H9 (cell line): ENCODE measurements around the gene ALDH1A3. TPM values are rescaled to one million over a fixed set of nuclear protein-coding genes. Genes with fewer than 3 reads are reported as not detected.

Source experiments
- DNase-seq: peaks from one replicate; pipeline ENCODE4 v3.0.0-alpha.2; 2017
- H2AFZ ChIP-seq: one replicate; pipeline ENCODE4 v1.6.1; 2013; ENCODE audit warnings: mild to moderate bottlenecking, low read length, control low read depth, moderate library complexity
- H2AK5ac ChIP-seq: 2 replicates; pipeline ENCODE4 v1.6.1; 2013; ENCODE audit warnings: low read length, control low read depth, mixed read lengths; ENCODE audit not compliant: insufficient read length
- H2BK120ac ChIP-seq: one replicate; pipeline ENCODE4 v1.6.1; 2013; ENCODE audit warnings: low read depth, mild to moderate bottlenecking, low read length, control low read depth, inconsistent platforms; ENCODE audit not compliant: poor library complexity, severe bottlenecking
- H2BK12ac ChIP-seq: 2 replicates; pipeline ENCODE4 v1.6.1; 2013; ENCODE audit warnings: low read length, control low read depth, mixed read lengths, low read depth; ENCODE audit not compliant: insufficient read length
- H2BK15ac ChIP-seq: 2 replicates; pipeline ENCODE4 v1.6.1; 2013; ENCODE audit warnings: low read depth, low read length, control low read depth
- H2BK20ac ChIP-seq: one replicate; pipeline ENCODE4 v1.6.1; 2013; ENCODE audit warnings: low read depth, mild to moderate bottlenecking, low read length, control low read depth, inconsistent platforms; ENCODE audit not compliant: poor library complexity, severe bottlenecking
- H2BK5ac ChIP-seq: 2 replicates; pipeline ENCODE4 v1.6.1; 2013; ENCODE audit warnings: low read length, control low read depth, mixed read lengths; ENCODE audit not compliant: insufficient read length
- H3K14ac ChIP-seq: 2 replicates; pipeline ENCODE4 v1.6.1; 2013; ENCODE audit warnings: low read length, control low read depth; ENCODE audit not compliant: insufficient read depth
- H3K18ac ChIP-seq: 2 replicates; pipeline ENCODE4 v1.6.1; 2013; ENCODE audit warnings: low read depth, mild to moderate bottlenecking, mixed read lengths, low read length, control low read depth; ENCODE audit not compliant: insufficient read length
- H3K23ac ChIP-seq: 2 replicates; pipeline ENCODE4 v1.6.1; 2013; ENCODE audit warnings: low read length, control low read depth, mixed read lengths, low read depth; ENCODE audit not compliant: insufficient read length
- H3K23me2 ChIP-seq: 2 replicates; pipeline ENCODE4 v1.6.1; 2013; ENCODE audit warnings: low read depth, mild to moderate bottlenecking, mixed read lengths, low read length, control low read depth; ENCODE audit not compliant: insufficient read length, poor library complexity, severe bottlenecking
- H3K27ac ChIP-seq: 2 replicates; pipeline ENCODE4 v1.5.1; 2013; ENCODE audit warnings: low read length, control low read depth, mixed read lengths, low read depth; ENCODE audit not compliant: insufficient read length
- H3K27me3 ChIP-seq: 2 replicates; pipeline ENCODE4 v1.6.1; 2013; ENCODE audit warnings: low read length, control low read depth, inconsistent platforms; ENCODE audit not compliant: insufficient read depth
- H3K4ac ChIP-seq: 2 replicates; pipeline ENCODE4 v1.6.1; 2013; ENCODE audit warnings: low read depth, mild to moderate bottlenecking, control low read depth, inconsistent platforms, low read length, moderate library complexity
- H3K4me1 ChIP-seq: 2 replicates; pipeline ENCODE4 v1.6.1; 2013; ENCODE audit warnings: low read length, control low read depth, inconsistent platforms; ENCODE audit not compliant: insufficient read depth
- H3K4me2 ChIP-seq: 2 replicates; pipeline ENCODE4 v1.6.1; 2013; ENCODE audit warnings: low read length, control low read depth, mixed read lengths; ENCODE audit not compliant: insufficient read length, insufficient read depth
- H3K56ac ChIP-seq: 2 replicates; pipeline ENCODE4 v1.6.1; 2013; ENCODE audit warnings: low read depth, mild to moderate bottlenecking, mixed read lengths, low read length, control low read depth; ENCODE audit not compliant: insufficient read length
- H3K79me1 ChIP-seq: 2 replicates; pipeline ENCODE4 v1.6.1; 2013; ENCODE audit warnings: low read depth, mild to moderate bottlenecking, moderate library complexity, low read length, control low read depth, inconsistent platforms; ENCODE audit not compliant: insufficient read depth, poor library complexity, severe bottlenecking
- H3K79me2 ChIP-seq: 2 replicates; pipeline ENCODE4 v1.6.1; 2013; ENCODE audit warnings: low read length, control low read depth, inconsistent platforms; ENCODE audit not compliant: insufficient read depth
- H3K9ac ChIP-seq: 2 replicates; pipeline ENCODE4 v1.6.1; 2013; ENCODE audit warnings: low read length, control low read depth, mixed read lengths; ENCODE audit not compliant: insufficient read length; ENCODE audit errors: extremely low read depth
- H3K9me3 ChIP-seq: one replicate; pipeline ENCODE4 v1.6.1; 2013; ENCODE audit warnings: low read depth, low read length, inconsistent platforms; ENCODE audit not compliant: control insufficient read depth
- H3T11ph ChIP-seq: one replicate; pipeline ENCODE4 v1.6.1; 2013; ENCODE audit warnings: mild to moderate bottlenecking, low read length, control low read depth, inconsistent platforms
- H4K20me1 ChIP-seq: one replicate; pipeline ENCODE4 v1.6.1; 2013; ENCODE audit not compliant: control insufficient read depth, insufficient read length, insufficient read depth
- H4K5ac ChIP-seq: 2 replicates; pipeline ENCODE4 v1.6.1; 2013; ENCODE audit warnings: low read depth, mild to moderate bottlenecking, mixed read lengths, low read length, control low read depth; ENCODE audit not compliant: insufficient read length
- H4K8ac ChIP-seq: replicated peaks from 2 replicates; pipeline ENCODE4 v1.6.1; 2013; ENCODE audit warnings: low read length, control low read depth, mixed read lengths, low read depth; ENCODE audit not compliant: insufficient read length
- H4K91ac ChIP-seq: 2 replicates; pipeline ENCODE4 v1.6.1; 2013; ENCODE audit warnings: low read depth, mild to moderate bottlenecking, moderate library complexity, mixed read lengths, low read length, control low read depth; ENCODE audit not compliant: insufficient read length
- H3K27ac Mint-ChIP-seq, 3 experiments: 2 replicates in 2 of 3; 3 replicates in 1 of 3; pipeline ENCODE4 v1.8.0; 2020 to 2021; ENCODE audit warnings: mixed read lengths in 3 of 3, mild to moderate bottlenecking in 1 of 3, moderate library complexity in 1 of 3
- H3K27me3 Mint-ChIP-seq: 2 replicates; pipeline ENCODE4 v1.8.0; 2021; ENCODE audit warnings: low read depth, mild to moderate bottlenecking, moderate library complexity, mixed read lengths
- H3K36me3 Mint-ChIP-seq, 3 experiments: 2 replicates in 2 of 3; 3 replicates in 1 of 3; pipeline ENCODE4 v1.8.0; 2020 to 2021; ENCODE audit warnings: low read depth in 3 of 3, mixed read lengths in 3 of 3; ENCODE audit not compliant: insufficient read depth in 1 of 3
- H3K4me1 Mint-ChIP-seq, 2 experiments: 2 replicates each; pipeline ENCODE4 v1.8.0; 2020; ENCODE audit warnings: mixed read lengths in 2 of 2
- H3K4me3 Mint-ChIP-seq, 2 experiments: 2 replicates in 1 of 2; 3 replicates in 1 of 2; pipeline ENCODE4 v1.8.0; 2020 to 2021; ENCODE audit warnings: mild to moderate bottlenecking in 2 of 2, mixed read lengths in 2 of 2, moderate library complexity in 1 of 2
- H3K9me3 Mint-ChIP-seq, 2 experiments: 2 replicates in 1 of 2; 3 replicates in 1 of 2; pipeline ENCODE4 v1.8.0; 2020; ENCODE audit warnings: mild to moderate bottlenecking in 2 of 2, mixed read lengths in 2 of 2, moderate library complexity in 1 of 2
- CTCF ChIP-seq: fragments of 200-600 bp; sonication (generic); conservative IDR thresholded peaks from 3 replicates; pipeline ENCODE4 v1.8.0; 2021; ENCODE audit warnings: antibody characterized with exemption, mild to moderate bottlenecking
- WGBS: extraction: QIAGEN DNeasy Blood & Tissue Kit; methylation state at CpG from one replicate; pipeline ENCODE4 v1.1.7; 2013; ENCODE audit warnings: missing lambda C conversion rate, low lambda C conversion rate, mixed read lengths; ENCODE audit not compliant: insufficient read length; ENCODE audit errors: extremely low coverage; 5-methylcytosine and 5-hydroxymethylcytosine counted together
- total RNA-seq: library from RNA; stranded (reverse); gene quantifications from 2 replicates; pipeline ENCODE4 v1.2.1, GENCODE V29; 2021

The ALDH1A3 gene
- total RNA-seq, 1 experiment from 2014 or later = 9.2 TPM

GRCh38 chr15:100844167-100844566 lies 35.5 kb upstream of the ALDH1A3 start:
- H3K79me1 ChIP-seq = no peaks in the 10 kb centered on the region
- no peak overlapping the region for H2AFZ ChIP-seq
- no peak overlapping the region for H3K4ac ChIP-seq
- H3K4me1 ChIP-seq = no peaks in the 10 kb centered on the region
- no peak overlapping the region for H3K14ac ChIP-seq
- H3K4me3 Mint-ChIP-seq = no peak overlapping the region
- H4K20me1 ChIP-seq = no peaks in the 10 kb centered on the region
- no peaks in the 10 kb centered on the region for H3K79me2 ChIP-seq
- no peaks in the 10 kb centered on the region for H3K4me1 Mint-ChIP-seq
- H3K27me3 ChIP-seq = no peaks in the 10 kb centered on the region
- peaks cover 10% of the 10 kb centered on the region for H3K27me3 Mint-ChIP-seq
- no peaks in the 10 kb centered on the region for H3K23me2 ChIP-seq
- H3K9ac ChIP-seq = no peak overlapping the region
- no peaks in the 10 kb centered on the region for H3K36me3 Mint-ChIP-seq
- no peak overlapping the region for H4K91ac ChIP-seq
- H3K9me3 Mint-ChIP-seq = no peaks in the 10 kb centered on the region
- H3T11ph ChIP-seq = no peak overlapping the region
- no peak overlapping the region for H2BK15ac ChIP-seq
- no peak overlapping the region for H2BK12ac ChIP-seq
- H4K8ac ChIP-seq = no peak overlapping the region
- no peak overlapping the region for H3K18ac ChIP-seq
- TF ChIP-seq CTCF = no peak
- no peak for DNase-seq
- H4K5ac ChIP-seq = no peak overlapping the region
- H2BK5ac ChIP-seq = no peak overlapping the region
- H2BK120ac ChIP-seq = no peak overlapping the region
- no peaks in the 10 kb centered on the region for H3K9me3 ChIP-seq
- no peak overlapping the region for H3K27ac ChIP-seq
- no CpG with 5 or more reads among the region's 8 CpGs for WGBS
- no peak overlapping the region for H3K23ac ChIP-seq
- no peak overlapping the region for H3K4me2 ChIP-seq
- no peak overlapping the region for H3K27ac Mint-ChIP-seq
- H2AK5ac ChIP-seq = no peak overlapping the region
- H2BK20ac ChIP-seq = no peak overlapping the region
- H3K56ac ChIP-seq = no peak overlapping the region
